Measurements from ENCODE around the gene ESRRB.

- no peak for TF ChIP-seq BACH2 (CRISPR knock-in tag; IDR thresholded peaks at IDR 0.05; ENCODE audit: borderline replicate concordance)
- no peak for TF ChIP-seq ARNTL (CRISPR knock-in tag; IDR thresholded peaks at IDR 0.05; ENCODE audit: borderline replicate concordance, low read depth)
- no peak for TF ChIP-seq RARB (CRISPR knock-in tag; IDR thresholded peaks at IDR 0.05)
- TF ChIP-seq TOX (CRISPR knock-in tag; IDR thresholded peaks at IDR 0.05; ENCODE audit: borderline replicate concordance): no peak
- no peak for TF ChIP-seq ZFP30 (CRISPR knock-in tag; IDR thresholded peaks at IDR 0.05)
These were observed 174.6 kb downstream of the ESRRB start for GRCh38 chr14:76550534-76550933.
